IMR-90 (cell line): ENCODE data around the gene ATP6V1E1. TPM values are rescaled to one million over a fixed set of nuclear protein-coding genes. Genes with fewer than 3 reads are reported as not detected.
A peak's percentile ranks its signal among the peaks of the same experiment; 100 is the strongest.

Experiments used
- ATAC-seq: fragments of 200-7000 bp; cut with Tn5 transposase; 2 replicates; pipeline ENCODE4 v1.9.1; 2020; ENCODE audit warnings: low read depth, mild to moderate bottlenecking, moderate library complexity
- BruUV-seq: library from RNA; stranded (reverse); fragments of 400-500 nt; replicated peaks from 2 replicates; lab custom pipeline; 2021; lab: Mats Ljungman, UMichigan
- CTCF ChIA-PET: fragments of 300-600 bp; formaldehyde crosslinking; extraction: SDS; loops from one replicate; lab custom pipeline; 2021; ENCODE audit warnings: antibody characterized with exemption; lab: Yijun Ruan, JAX
- POLR2A ChIA-PET: fragments of 300-600 bp; sonication (Branson Sonifier 250); formaldehyde crosslinking; loops from one replicate; lab custom pipeline; 2022; ENCODE audit warnings: antibody characterized with exemption; ENCODE audit not compliant: unreplicated experiment; lab: Charles Lee
- DNase-seq: peaks from one replicate; pipeline ENCODE4 v3.0.0; 2013
- H2AFZ ChIP-seq: replicated peaks from 2 replicates; pipeline ENCODE3; 2013; ENCODE audit warnings: low read length, mild to moderate bottlenecking; ENCODE audit not compliant: poor library complexity
- H2AK5ac ChIP-seq: 2 replicates; pipeline ENCODE4 v1.6.1; 2013; ENCODE audit warnings: low read depth, low read length, inconsistent platforms
- H2AK9ac ChIP-seq: replicated peaks from 2 replicates; pipeline ENCODE3; 2013; ENCODE audit warnings: mild to moderate bottlenecking, low read depth, low read length, moderate library complexity; ENCODE audit not compliant: poor library complexity
- H2BK120ac ChIP-seq: 2 replicates; pipeline ENCODE4 v1.6.1; 2013; ENCODE audit warnings: low read depth, low read length, inconsistent platforms
- H2BK15ac ChIP-seq: 3 replicates; pipeline ENCODE4 v1.6.1; 2013; ENCODE audit warnings: low read depth, low read length, inconsistent platforms
- H2BK20ac ChIP-seq: 2 replicates; pipeline ENCODE4 v1.6.1; 2013; ENCODE audit warnings: low read depth, mild to moderate bottlenecking, inconsistent platforms, low read length, moderate library complexity
- H2BK5ac ChIP-seq: 2 replicates; pipeline ENCODE4 v1.6.1; 2013; ENCODE audit warnings: mild to moderate bottlenecking, low read depth, low read length, inconsistent platforms; ENCODE audit not compliant: poor library complexity, severe bottlenecking
- H3K14ac ChIP-seq: replicated peaks from 2 replicates; pipeline ENCODE4 v1.6.1; 2013; ENCODE audit warnings: low read depth, low read length, inconsistent platforms
- H3K18ac ChIP-seq: 2 replicates; pipeline ENCODE4 v1.6.1; 2013; ENCODE audit warnings: low read depth, low read length, control low read depth
- H3K23ac ChIP-seq: 2 replicates; pipeline ENCODE4 v1.6.1; 2013; ENCODE audit warnings: low read depth, low read length, inconsistent platforms
- H3K27ac ChIP-seq: 2 replicates; pipeline ENCODE4 v1.5.1; 2013; ENCODE audit warnings: mild to moderate bottlenecking, control low read depth, low read length; ENCODE audit not compliant: insufficient read depth
- H3K27me3 ChIP-seq: 2 replicates; pipeline ENCODE4 v1.6.1; 2013; ENCODE audit warnings: low read length; ENCODE audit not compliant: control insufficient read depth, insufficient read depth
- H3K36me3 ChIP-seq: 2 replicates; pipeline ENCODE4 v1.6.1; 2013; ENCODE audit warnings: low read length, mixed read lengths; ENCODE audit not compliant: control insufficient read depth, insufficient read depth
- H3K4ac ChIP-seq: 2 replicates; pipeline ENCODE4 v1.6.1; 2013; ENCODE audit warnings: low read depth, low read length, inconsistent platforms
- H3K4me1 ChIP-seq: 2 replicates; pipeline ENCODE4 v1.6.1; 2013; ENCODE audit warnings: low read length, mixed read lengths; ENCODE audit not compliant: control insufficient read depth, insufficient read depth
- H3K4me2 ChIP-seq: 2 replicates; pipeline ENCODE4 v1.6.1; 2013; ENCODE audit warnings: low read depth, mild to moderate bottlenecking, control low read depth, low read length, moderate library complexity
- H3K4me3 ChIP-seq: 2 replicates; pipeline ENCODE4 v1.5.1; 2013; ENCODE audit warnings: low read depth, mild to moderate bottlenecking, control low read depth, low read length, moderate library complexity; ENCODE audit not compliant: insufficient read depth
- H3K56ac ChIP-seq: 2 replicates; pipeline ENCODE4 v1.6.1; 2013; ENCODE audit warnings: low read length, inconsistent platforms; ENCODE audit not compliant: insufficient read depth; ENCODE audit errors: extremely low read depth
- H3K79me1 ChIP-seq, 2 experiments: 2 replicates each; pipeline ENCODE4 v1.6.1; 2013; ENCODE audit warnings: low read length in 2 of 2, inconsistent platforms in 1 of 2, low read depth in 1 of 2
- H3K9ac ChIP-seq: 2 replicates; pipeline ENCODE4 v1.6.1; 2013; ENCODE audit warnings: low read depth, low read length, control low read depth
- H3K9me1 ChIP-seq: 2 replicates; pipeline ENCODE4 v1.6.1; 2013; ENCODE audit warnings: low read length, inconsistent platforms; ENCODE audit not compliant: insufficient read depth
- H3K9me3 ChIP-seq: 2 replicates; pipeline ENCODE4 v1.6.1; 2013; ENCODE audit warnings: low read length; ENCODE audit not compliant: control insufficient read depth, insufficient read depth
- H4K20me1 ChIP-seq: 2 replicates; pipeline ENCODE4 v1.6.1; 2013; ENCODE audit warnings: low read length, inconsistent platforms; ENCODE audit not compliant: insufficient read depth
- H4K5ac ChIP-seq: 2 replicates; pipeline ENCODE4 v1.6.1; 2013; ENCODE audit warnings: mild to moderate bottlenecking, low read depth, low read length, control low read depth
- H4K8ac ChIP-seq, 2 experiments: 2 replicates each; pipeline ENCODE4 v1.6.1; 2013; ENCODE audit warnings: low read depth in 2 of 2, low read length in 2 of 2, control low read depth in 1 of 2, inconsistent platforms in 1 of 2
- H4K91ac ChIP-seq: 2 replicates; pipeline ENCODE4 v1.6.1; 2013; ENCODE audit warnings: low read depth, low read length, inconsistent platforms; ENCODE audit not compliant: insufficient read depth
- BHLHE40 ChIP-seq: fragments of 150-350 bp; IDR thresholded peaks from 2 replicates; pipeline ENCODE4 v1.6.1; 2016; ENCODE audit warnings: mild to moderate bottlenecking, low read depth, low read length
- CEBPB ChIP-seq: IDR thresholded peaks from 2 replicates; pipeline ENCODE4 v1.6.1; 2012; ENCODE audit warnings: low read depth, low read length, improper control_type of control experiment
- CHD1 ChIP-seq: IDR thresholded peaks from 2 replicates; pipeline ENCODE4 v1.6.1; 2012; ENCODE audit warnings: low read depth, low read length, improper control_type of control experiment
- POLR2A ChIP-seq: IDR thresholded peaks from 2 replicates; pipeline ENCODE4 v1.6.1; 2012; ENCODE audit warnings: mild to moderate bottlenecking, low read depth, low read length
- RAD21 ChIP-seq: IDR thresholded peaks from 2 replicates; pipeline ENCODE4 v1.6.1; 2012; ENCODE audit warnings: low read length, improper control_type of control experiment
- RFX5 ChIP-seq: IDR thresholded peaks from 2 replicates; pipeline ENCODE4 v1.8.0; 2012; ENCODE audit warnings: low read depth, mild to moderate bottlenecking, low read length, moderate library complexity
- SMC3 ChIP-seq: fragments of 150-350 bp; IDR thresholded peaks from 2 replicates; pipeline ENCODE4 v1.6.1; 2016; ENCODE audit warnings: low read depth, mild to moderate bottlenecking, antibody characterized with exemption, low read length, moderate library complexity
- USF2 ChIP-seq: fragments of 150-350 bp; IDR thresholded peaks from 2 replicates; pipeline ENCODE4 v1.6.1; 2017; ENCODE audit warnings: mild to moderate bottlenecking, antibody characterized with exemption, low read length, low read depth
- WGBS, 2 experiments: methylation state at CpG; one replicate each; pipeline versions ENCODE4 v1.1.5 to v1.1.7; 2013; ENCODE audit warnings: missing lambda C conversion rate in 2 of 2; ENCODE audit not compliant: insufficient read length in 1 of 2; ENCODE audit errors: extremely low coverage in 2 of 2; 5-methylcytosine and 5-hydroxymethylcytosine counted together
- dilution Hi-C: fragments of 300-500 bp; cut with HindIII; formaldehyde crosslinking; loops from one replicate; pipeline ENCODE4 v1.14.3; 2018; ENCODE audit warnings: low sequenced_read_pairs; ENCODE audit not compliant: unreplicated experiment
- in situ Hi-C: fragments of 300-500 bp; cut with MboI; formaldehyde crosslinking; loops from 3 replicates; pipeline ENCODE4 v1.14.3; 2019; ENCODE audit warnings: low sequenced_read_pairs, inconsistent platforms, mixed read lengths
- intact Hi-C: fragments of 100-400 bp; cut with micrococcal nuclease; formaldehyde crosslinking; loops from 2 replicates; pipeline ENCODE4 v1.10.0; 2022
- polyA plus RNA-seq, 3 experiments: library from polyadenylated mRNA; depleted of rRNA; stranded (reverse); fragments of >200 nt; gene quantifications; 2 replicates each; pipeline ENCODE4 v1.2.3, GENCODE V29; 2012; ENCODE audit warnings: low replicate concordance in 1 of 3
- total RNA-seq: library from RNA; depleted of rRNA; stranded (reverse); fragments of >200 nt; gene quantifications from 2 replicates; pipeline ENCODE4 v1.2.3, GENCODE V29; 2012

Gene ATP6V1E1
- total and polyA plus RNA-seq, 2 of the 4 experiments (the other 2 are of a cell fraction): 144 to 148 TPM

DNA sequence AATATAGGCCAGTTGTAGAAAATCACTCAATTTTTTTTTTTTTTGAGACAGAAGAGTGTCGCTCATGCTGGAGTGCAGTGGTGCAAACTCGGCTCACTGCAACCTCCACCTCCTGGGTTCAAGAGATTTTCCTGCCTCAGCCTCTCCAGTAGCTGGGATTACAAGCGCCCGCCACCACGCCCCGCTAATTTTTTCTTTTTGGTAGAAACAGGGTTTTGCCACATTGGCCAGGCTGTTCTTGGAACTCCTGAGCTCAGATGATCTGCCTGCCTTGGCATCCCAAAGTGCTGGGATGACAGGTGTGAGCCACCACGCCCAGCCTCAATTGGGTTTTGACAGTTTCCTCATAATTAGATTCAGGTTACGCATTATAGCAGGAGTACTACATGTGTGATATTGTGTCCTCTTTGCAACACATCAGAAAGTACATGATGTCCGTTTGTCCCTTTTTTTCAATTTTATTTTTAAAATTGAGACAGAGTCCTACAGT, 2.6 kb upstream of the ATP6V1E1 start:
- H3K79me1 ChIP-seq: peaks cover 8 to 38% of the 10 kb centered on the region in 2 experiments
- no peaks in the 10 kb centered on the region for H3K9me3 ChIP-seq
- no peak overlapping the region for H3K14ac ChIP-seq
- TF ChIP-seq BHLHE40: no peak
- no peak for TF ChIP-seq RAD21
- no peak for TF ChIP-seq CHD1
- TF ChIP-seq POLR2A: no peak
- TF ChIP-seq CEBPB: no peak
- TF ChIP-seq USF2: no peak
- TF ChIP-seq SMC3: no peak
- no peak for TF ChIP-seq RFX5
- no peak overlapping the region for H2BK120ac ChIP-seq
- H3K27ac ChIP-seq: no peak overlapping the region
- no peaks in the 10 kb centered on the region for H3K27me3 ChIP-seq
- no peak overlapping the region for H3K56ac ChIP-seq
- no peak overlapping the region for H3K23ac ChIP-seq
- ATAC-seq: no peak
- H4K91ac ChIP-seq: no peak overlapping the region
- 100% methylated on average over 2 of the region's 9 CpGs; no CpG with 5 or more reads in 1 of the 2 experiments for WGBS, 2 experiments
- H3K18ac ChIP-seq: no peak overlapping the region
- H2AK9ac ChIP-seq: no peak overlapping the region
- no peak overlapping the region for H3K4me3 ChIP-seq
- in situ Hi-C loops: no loop called here
- H2BK5ac ChIP-seq: no peak overlapping the region
- POLR2A ChIA-PET: interaction anchor here (0.6 kb wide), 1 partner anchor 447 kb away, joined by 4 read pairs; the partner anchor contains the start of gene PEX26
- no peak overlapping the region for H2BK15ac ChIP-seq
- intact Hi-C loops: no loop called here
- H3K9ac ChIP-seq: no peak overlapping the region
- no peak overlapping the region for H4K5ac ChIP-seq
- no peak overlapping the region for H2AFZ ChIP-seq
- H4K20me1 ChIP-seq: no peaks in the 10 kb centered on the region
- dilution Hi-C loops: no loop called here
- peak overlapping the region in 1 of 2 experiments; percentile 25; a peak in 1 of 4 replicates for H4K8ac ChIP-seq
- DNase-seq: no peak
- H3K36me3 ChIP-seq: peaks cover 1% of the 10 kb centered on the region
- H3K9me1 ChIP-seq: no peaks in the 10 kb centered on the region; the same call in 1 of the 2 replicates
- no peak overlapping the region for H2AK5ac ChIP-seq
- BruUV-seq: no TSS peak
- H3K4me1 ChIP-seq: peaks cover 2% of the 10 kb centered on the region
- no peak overlapping the region for H3K4ac ChIP-seq
- no peak overlapping the region; the same call in 1 of the 2 replicates for H2BK20ac ChIP-seq
- H3K4me2 ChIP-seq: no peak overlapping the region
- CTCF ChIA-PET: no interaction called here
